HG02973 (cell line): ENCODE measurements around the gene SLK.

ENCODE experiments used
- ATAC-seq: cut with Tn5 transposase; IDR thresholded peaks from one replicate; pipeline ENCODE4 v1.9.1; 2021; ENCODE audit warnings: moderate library complexity; ENCODE audit not compliant: unreplicated experiment

Gene SLK

DNA sequence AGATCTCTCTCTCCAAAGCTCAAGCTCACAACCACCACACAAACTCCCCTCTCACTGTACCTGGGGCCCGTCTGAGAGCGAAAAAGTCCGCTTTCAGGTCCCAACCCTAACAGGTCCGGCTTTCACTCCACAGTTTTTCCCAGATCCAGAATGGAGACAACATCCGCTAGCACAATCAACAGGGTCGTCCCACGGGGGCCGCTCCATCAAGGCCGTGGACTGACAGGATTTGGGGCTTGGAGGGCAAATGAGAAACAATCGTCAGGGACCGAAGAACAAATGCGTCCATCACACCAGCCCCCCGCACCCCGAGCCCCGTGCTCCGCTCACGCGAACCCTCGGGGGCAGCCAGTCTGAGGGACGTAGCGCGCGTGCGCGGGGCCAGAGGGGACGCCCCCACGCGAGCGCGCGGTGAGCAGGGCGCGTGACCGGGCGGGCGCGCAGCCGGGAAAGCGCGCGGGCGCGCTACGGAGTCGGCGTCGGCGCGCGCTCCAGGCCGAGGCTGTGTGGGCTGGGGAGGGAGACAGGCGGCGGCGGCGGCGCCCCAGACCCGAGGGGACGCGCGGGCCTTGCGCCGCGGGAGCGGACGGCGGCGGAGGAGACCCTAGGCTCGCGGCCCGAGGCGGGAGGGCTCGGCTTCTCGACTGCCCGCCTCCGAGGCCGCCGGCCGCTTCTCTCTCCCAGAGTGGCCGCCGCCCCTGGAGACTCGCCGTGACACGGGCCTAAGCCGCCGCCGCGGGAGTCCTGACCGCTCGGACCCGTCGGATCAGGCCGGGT, at the start of gene SLK:
TSS of gene SLK (plus strand) at position 470 of the 777 bp plus-strand sequence. CDS start 606 bp downstream, outside the sequence.
- ATAC-seq, result peak; percentile 76

DNA sequence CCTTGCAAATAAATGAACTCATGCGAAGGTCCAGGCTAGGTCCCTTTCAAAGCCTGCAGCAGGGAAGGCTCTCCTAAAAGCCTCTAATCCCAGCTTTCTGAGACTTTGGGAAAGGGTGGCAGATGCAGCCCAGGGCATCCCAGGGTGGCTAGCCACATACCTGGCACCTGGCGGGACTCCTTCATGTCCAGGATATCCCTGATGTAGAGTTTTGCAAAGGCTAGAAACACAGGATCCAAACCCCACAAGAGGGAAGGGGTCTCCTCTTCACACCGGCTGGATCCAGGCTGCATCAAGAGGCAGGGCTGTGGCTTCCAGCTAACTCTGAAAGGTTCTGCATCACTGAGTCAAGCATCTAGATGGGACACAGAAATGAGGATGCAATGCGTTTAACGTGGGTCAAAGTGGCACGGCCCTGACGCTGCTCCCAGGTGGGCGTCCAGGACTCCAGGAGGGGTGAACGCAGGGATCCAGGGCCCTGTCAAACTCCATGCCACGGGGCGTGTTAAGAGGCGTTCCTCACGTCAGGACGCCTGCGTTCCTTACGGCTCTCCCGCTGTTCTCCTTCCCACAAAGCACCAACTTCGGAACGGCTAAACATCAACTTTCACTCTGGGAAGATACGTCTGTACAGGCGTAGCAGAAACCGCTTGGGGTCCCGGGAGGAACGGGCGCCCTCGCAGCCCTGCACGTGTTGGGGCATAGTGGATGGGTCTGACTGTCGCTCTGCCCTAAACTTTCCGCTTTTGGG, 49.5 kb upstream of the SLK start:
- ATAC-seq, result peak; percentile 10

DNA sequence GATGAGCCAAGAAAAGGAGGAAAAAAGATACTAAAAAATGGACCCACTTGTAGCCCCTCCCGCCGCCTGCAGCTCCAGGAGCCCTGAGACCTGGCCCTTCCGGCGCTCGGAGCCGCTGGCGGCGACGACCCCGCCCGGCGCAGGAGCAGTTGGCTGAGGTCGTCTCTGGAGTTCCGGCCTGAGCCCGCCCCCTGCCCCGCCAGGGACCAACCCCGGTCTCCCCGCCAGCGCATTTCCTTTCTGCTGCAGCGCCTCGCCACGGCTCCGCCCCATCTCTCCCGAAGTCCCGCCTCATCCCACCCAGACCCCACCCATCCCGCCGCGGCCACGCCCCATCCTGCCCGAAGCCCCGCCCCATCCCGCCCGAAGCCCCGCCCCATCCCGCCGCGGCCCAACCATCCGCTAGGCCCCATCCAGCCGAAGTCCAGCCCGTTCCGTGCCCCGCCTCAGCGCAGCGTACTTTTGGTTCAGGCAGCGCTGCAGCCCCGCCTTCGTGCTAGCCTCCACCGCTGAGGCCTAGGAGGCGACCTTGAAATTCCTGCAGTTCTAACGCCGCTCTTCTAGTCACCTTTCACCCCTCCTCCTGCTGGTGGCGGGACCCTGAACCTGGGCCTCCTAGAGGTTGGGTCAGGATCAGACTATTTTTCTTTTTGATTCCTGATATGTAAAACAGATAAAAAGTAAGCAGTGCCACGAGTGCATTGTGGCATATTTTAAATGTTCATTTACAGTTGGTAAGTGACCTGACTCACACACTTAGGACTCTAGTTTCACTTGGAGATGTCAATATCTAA, 48.7 kb upstream of the SLK start, which contains the start of gene STN1:
TSS of gene STN1 (minus strand) at position 132 of the 794 bp plus-strand sequence. CDS start 590 bp downstream, outside the sequence.
- ATAC-seq, result peak; percentile 88

DNA sequence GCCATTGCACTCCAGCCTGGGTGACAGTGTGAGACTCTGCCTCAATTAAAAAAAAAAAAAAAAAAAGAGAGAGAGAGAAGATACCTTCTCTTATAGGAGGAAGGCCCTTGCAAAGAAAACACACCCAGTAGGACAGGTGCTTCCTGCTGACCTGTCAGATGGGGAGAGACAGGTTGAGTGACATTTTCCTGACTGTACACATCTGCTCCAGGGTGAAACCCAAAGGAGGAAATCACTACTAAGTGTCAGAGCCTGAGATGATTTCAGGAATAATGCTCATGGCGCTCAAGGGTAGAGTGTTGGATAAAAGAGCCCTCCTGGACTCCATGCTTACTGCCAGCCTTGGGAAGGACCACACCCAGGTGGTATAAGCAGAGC, 47.3 kb upstream of the SLK start:
- ATAC-seq, result no peak

DNA sequence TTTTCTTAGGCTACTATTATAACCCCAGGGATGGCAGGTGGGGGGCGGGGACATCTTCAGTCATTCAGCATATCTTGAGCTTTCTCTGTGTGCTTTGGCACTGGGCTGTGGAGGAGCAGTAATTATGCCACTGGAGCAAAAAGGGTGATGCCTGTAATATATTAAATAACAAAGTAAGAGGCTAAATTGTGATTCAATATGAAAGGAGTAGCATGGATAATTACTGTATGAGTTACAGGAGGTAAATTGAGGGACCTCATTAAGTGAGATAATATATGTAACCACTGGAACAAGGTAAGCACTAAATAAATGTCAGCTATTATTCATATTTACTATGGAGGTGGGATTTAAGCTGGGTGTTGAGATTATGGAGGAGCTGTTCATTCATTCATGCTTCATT, 45.7 kb upstream of the SLK start:
- ATAC-seq, result no peak

DNA sequence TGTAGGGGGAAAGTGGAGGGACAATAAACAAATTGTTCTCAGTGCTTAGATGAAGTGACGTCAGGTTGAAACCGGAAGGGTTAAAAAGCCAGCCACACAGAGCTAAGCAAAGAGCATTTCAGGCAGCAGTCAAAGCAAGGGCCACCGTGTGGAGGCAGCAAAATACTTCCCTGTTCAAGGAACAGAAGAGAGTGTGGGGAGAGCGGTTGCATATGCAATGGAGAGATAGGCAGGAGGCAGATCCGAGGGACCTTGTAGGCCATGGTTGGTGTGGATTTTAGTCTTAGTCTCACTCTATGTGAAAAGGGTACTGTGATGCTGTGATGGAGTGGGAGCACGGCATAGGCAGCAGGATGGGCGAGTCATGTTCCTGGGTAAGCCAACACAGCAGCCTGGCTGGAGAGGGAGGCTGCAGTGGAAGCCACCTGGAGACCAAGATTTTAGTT, 45.2 kb upstream of the SLK start:
- ATAC-seq, result no peak

DNA sequence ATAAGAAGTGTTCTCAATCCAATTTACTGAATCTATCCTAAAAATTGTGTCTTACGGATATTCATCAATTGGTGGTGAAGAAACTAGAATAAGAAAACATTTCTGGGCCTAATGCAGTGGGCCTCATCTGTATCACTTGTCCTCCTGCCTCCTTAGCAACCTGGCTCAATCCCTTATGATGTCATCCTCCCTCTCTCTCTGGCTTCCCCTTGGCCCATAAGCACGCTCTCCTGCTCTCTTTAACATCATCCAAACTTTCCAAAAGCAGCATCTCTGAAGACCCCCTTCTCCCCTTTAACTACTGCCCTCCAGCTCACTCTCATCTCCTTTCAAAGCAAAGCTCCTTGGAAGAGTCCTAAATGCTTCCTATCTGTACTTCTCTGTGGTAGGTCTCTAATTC, 44.3 kb upstream of the SLK start:
- ATAC-seq, result no peak

DNA sequence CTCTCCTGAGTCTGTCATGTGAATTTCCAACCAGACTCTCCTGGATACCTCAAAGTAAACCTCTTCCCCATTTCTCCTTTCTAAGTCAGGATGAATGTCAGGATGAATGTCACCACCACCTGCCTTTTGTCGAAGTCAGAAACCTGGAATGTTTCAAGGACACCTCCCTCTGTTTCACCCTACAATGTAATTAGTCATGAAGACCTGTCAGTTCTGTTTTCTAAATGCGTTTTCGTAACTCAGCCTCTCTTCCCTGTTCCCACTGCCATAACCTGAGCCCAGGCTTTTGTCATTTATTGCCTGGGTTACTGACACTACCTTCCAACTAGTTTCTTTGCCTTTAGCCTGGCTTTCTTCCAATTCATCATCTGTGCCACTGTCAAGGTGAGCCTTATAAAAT, 43.4 kb upstream of the SLK start:
- no peak for ATAC-seq

DNA sequence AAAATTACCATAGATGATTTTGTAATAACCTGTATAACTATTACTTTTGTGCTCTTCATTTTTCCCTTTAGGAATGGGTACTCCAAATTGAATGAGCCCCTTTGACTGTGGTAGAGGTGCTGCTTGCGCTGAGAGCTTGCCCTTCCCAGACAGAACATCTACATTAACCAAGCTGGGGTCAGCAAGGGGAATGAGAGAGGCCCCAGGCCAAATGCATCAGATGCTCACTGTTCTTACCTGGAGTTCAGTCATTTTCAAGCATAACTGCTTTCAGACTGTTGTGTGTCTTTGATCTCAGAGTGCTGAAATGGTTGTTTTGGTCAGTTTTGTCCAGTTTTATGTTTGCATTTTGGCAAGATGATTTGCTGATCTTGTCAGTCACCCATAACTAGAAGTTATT, 41.3 kb upstream of the SLK start:
- ATAC-seq, result no peak

DNA sequence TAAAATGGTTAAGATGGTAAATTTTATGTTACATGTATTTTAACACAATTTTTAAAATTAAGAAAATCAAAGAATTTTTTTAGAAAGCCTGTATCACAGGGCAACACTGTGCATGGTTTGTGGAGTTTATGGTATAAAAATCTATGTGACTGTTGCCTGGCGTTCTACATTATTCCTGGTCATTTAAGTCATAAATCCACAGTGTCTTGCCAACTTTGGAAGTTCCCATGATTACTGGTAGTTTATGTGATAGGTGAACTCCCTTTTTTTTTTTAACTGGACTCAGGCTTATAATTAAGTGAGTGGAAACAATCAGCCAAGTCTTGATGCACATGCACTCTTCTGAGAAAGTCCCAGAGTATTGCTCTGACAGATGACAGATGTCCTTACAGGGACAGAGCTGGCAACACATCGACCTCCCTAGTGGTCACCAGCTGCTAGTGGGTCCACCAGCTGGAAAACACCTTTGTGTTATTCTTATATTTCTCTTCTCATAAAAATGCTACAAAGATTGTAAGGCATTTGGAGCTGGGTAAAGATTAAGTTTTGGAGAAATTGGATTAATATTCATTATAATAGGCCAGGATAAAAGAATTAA, 40.1 kb upstream of the SLK start:
- ATAC-seq, result no peak

DNA sequence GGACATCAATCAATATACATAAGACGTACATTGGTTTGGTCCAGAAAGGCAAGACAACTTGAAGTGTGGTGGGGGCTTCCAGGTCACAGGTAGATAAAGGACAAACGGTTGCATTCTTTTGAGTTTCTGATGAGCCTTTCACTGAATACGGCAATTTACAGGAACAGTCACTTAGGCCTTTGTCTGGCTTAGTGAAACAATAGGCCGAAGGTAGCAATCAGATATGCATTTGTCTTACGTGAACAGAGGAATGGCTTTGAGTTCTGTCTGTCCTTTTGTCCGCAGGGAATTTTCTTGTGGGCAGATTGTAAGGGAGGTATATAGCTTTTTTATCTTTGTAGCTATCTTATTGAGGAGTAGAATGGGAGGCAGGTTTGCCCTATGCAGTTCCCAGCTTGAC, 38.2 kb upstream of the SLK start:
- no peak for ATAC-seq

DNA sequence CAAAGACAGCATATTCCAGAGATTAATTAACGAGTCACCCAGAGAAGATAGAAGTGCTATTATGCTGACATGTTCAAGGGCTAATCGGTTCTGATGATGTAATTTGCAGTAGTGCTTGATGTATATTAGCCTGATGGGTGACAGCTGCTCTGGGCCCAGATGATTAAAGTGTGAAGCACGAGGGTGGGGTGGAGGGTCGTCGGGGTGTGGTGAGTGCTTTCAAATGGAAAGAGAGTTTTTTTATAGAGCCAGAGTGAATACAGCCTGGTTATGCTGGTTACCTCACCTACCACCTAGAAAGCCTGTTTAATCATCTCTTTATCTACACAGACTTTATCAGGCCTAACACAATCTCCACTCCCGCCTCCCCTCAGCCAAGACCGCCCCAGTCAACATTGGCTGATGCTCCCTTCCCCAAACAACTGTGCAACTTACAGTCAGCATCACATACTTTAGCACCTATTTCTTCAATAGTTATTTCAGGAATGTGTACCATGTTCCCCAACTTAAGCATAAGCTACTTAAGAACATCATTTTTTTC, 37.5 kb upstream of the SLK start:
- no peak for ATAC-seq

DNA sequence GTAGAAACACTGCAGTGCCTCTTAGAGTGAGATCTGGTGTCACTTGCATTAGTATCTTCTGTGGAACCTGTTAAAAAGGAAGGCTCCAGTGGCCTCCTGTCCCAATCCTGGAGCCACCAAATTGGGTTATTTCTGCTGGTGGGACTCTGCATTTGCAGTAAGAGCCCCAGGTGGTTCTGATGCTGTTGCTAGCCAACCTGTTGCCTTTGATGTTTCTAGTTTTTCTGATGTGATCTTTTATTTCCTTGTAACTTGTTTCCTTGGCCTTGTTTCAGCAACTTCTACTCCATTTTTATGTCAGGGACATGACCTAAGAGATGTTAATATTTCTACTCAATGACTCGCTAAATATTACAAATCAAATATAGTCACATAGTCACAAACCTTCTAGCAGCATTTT, 36.5 kb upstream of the SLK start:
- no peak for ATAC-seq

DNA sequence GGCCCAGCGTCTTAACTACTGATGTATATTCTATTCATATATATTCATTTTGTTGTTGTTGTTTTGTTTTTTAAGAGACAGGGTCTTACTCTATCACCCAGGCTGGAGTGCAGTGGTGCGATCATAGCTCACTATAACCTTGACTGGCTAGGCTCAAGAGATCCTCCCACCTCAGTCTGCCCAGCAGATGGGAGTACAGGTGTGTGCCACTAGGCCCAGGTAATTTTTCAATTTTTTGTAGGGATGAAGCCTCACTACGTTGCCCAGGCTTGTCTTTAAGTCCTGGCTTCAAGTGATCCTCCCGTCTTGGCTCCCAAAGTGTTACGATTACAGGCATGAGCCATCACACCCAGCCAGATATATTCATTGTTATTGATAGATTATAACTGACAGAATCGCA, 36.1 kb upstream of the SLK start:
- ATAC-seq, result no peak

DNA sequence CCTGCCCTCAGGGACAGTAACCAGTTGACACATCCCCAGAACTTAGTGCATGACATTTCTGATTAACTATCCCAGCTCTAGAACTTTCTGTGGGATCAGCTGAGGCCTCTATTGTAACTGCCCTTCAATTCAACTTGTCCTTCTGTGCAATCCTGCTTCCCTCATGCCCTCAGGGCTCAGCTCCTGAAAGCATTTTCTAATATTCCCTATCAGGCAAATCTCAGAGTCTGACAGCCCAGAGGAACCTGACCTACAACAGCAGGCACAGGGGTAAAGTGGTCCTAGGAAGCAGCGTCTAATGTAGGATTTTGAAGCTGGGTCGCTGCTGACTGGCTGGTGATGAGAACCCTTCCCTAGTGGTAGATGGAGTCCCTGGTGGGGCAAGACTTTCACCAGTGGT, 35.3 kb upstream of the SLK start:
- ATAC-seq, result no peak

DNA sequence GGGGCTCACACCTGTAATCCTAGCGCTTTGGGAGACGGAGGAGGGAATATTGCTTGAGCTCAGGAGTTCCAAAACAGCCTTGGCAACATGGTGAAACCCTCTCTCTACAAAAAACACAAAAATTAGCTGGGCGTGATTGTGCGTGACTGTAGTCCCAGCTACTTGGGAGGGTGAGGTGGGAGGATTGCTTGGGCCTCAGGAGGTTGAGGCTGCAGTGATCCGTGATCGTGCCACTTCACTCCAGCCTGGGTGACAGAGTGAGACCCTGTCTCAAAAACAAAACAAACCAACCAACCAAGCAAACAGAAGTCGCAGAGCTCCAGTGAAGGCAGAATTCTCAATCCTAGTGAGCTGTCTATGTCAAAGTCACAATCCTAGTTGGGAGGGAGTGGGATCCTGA, 34.7 kb upstream of the SLK start:
- ATAC-seq, result no peak

DNA sequence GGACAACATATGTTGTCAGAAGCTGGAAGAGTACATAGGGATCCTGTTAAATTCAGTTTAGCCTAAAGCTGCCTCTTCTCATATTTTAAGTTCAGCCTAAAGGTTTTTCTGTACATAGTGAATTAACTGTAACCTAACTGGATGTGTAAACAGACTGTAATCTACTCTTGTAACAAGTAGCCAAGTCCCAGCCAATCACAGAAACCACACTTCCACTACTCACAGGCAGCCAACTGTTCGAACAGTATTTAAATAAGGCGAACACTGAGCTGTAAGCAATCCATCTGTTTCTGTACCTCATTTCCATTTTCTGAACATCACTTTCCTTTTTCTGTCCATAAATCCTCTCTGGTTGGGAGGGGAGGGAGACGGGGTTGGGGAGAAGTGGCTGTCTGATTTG, 34.0 kb upstream of the SLK start:
- ATAC-seq, result no peak

DNA sequence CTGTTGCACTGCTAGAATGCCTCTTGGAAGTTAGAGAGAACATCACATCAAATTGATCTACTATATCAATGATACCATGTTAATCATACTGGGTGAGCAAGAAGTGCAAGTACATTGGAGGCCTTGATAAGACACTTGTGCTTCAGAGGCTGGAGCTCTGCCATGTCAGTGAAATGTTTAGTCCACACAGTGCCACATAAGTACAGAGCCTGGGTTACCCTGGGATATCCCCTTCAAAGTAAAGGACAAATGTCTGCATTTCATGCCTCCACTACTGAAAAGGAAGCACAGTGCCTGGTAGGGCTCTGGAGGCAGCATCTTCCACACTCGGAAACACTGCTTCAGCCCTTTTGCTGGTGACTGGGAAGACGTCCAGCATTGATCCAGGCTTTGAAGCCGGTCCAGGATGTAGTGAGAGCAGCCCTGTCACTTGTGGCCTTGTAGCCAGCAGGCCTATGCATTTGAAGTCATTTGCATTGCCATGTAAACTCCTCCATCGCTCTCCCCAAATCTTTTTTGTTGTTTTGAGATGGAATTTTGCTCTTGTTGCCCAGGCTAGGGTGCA, 33.3 kb upstream of the SLK start:
- no peak for ATAC-seq

DNA sequence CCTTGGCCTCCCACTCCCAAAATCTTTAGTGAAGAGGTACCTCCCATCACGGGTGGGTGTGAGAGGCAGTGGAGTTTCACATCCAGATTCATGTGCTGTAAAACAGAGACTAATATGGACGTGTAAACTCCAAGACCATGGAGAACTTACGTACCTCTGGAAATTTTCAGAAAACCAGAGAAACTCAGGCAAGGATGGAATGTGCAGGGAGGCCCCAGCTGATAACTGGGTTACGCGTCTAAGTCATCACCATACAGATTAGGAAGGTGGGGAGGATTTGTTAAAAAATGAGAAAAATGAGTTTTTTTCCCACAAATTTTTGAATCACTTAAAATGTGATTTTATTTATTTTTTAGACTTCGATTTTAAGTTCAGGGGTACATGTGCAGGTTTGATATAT, 32.6 kb upstream of the SLK start:
- no peak for ATAC-seq

DNA sequence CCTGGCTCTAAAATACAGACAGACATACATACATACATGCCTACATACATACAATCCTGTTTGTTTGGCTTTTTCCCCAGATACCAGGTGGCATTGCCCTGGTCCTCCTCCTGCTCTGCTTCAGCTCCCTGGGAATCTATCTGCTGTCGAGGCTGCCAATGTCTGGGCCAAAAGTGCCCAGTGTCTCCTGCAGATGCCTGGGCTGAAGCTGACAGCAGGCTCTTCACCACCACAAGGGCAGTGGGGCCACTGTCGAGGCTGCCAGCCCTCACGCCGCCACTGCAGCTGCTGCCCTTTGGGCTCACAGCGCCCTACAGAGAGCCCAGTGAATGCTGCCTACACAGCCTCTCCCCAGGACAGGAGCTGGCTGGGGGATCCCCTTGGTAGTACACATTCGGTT, 30.9 kb upstream of the SLK start:
- no peak for ATAC-seq

DNA sequence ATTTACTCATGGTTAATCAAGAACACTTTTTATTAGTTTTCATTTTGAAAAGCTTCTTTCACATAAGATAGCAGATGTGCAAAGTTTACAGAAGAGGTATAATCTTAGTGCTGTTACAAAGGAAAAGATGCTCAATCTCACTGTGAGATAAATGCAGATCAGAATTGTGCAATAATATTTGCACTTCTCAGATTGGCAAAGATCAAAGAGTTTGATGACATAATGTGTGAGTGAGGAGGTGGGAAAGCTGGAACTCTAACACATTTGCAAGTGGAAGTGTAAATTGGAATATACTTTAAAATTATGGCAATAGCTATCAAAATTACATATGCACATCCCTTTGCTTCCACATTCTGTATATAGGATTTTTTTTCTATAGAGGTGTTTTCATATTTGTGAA, 27.4 kb upstream of the SLK start:
- ATAC-seq, result no peak
